Neural progenitor cell (in vitro differentiated cells): ENCODE results near the gene ADAMTS18. TPM values are rescaled to one million over a fixed set of nuclear protein-coding genes. Genes with fewer than 3 reads are reported as not detected.

ENCODE experiments used
- DNase-seq: peaks from one replicate; pipeline ENCODE4 v3.0.0-alpha.2; 2016; ENCODE audit warnings: low spot score
- H2AFZ ChIP-seq: fragments of 200-600 bp; sonication (generic); replicated peaks from 2 replicates; pipeline ENCODE4 v1.6.1; 2016; ENCODE audit warnings: antibody characterized with exemption
- H3F3A ChIP-seq: fragments of 200-600 bp; sonication (generic); 2 replicates; pipeline ENCODE4 v1.6.1; 2016; ENCODE audit warnings: antibody characterized with exemption, low read depth
- H3K27ac ChIP-seq: fragments of 200-600 bp; sonication (generic); 2 replicates; pipeline ENCODE4 v1.5.1; 2016; ENCODE audit warnings: mild to moderate bottlenecking
- H3K27me3 ChIP-seq: fragments of 200-600 bp; sonication (generic); 2 replicates; pipeline ENCODE4 v1.6.1; 2016; ENCODE audit warnings: mild to moderate bottlenecking, moderate library complexity
- H3K36me3 ChIP-seq: fragments of 200-600 bp; sonication (generic); 2 replicates; pipeline ENCODE4 v1.5.1; 2016
- H3K4me1 ChIP-seq: fragments of 200-600 bp; sonication (generic); 2 replicates; pipeline ENCODE4 v1.6.1; 2016; ENCODE audit warnings: mixed run types
- H3K4me2 ChIP-seq: fragments of 200-600 bp; sonication (generic); 2 replicates; pipeline ENCODE4 v1.6.1; 2016
- H3K4me3 ChIP-seq: fragments of 200-600 bp; sonication (generic); 2 replicates; pipeline ENCODE4 v1.5.1; 2016
- H3K79me2 ChIP-seq: fragments of 200-600 bp; sonication (generic); 2 replicates; pipeline ENCODE4 v1.6.1; 2016; ENCODE audit warnings: low read depth
- H3K9ac ChIP-seq: fragments of 200-600 bp; sonication (generic); 2 replicates; pipeline ENCODE4 v1.6.1; 2016
- H3K9me3 ChIP-seq: fragments of 200-600 bp; sonication (generic); 2 replicates; pipeline ENCODE4 v1.5.1; 2016; ENCODE audit warnings: low read depth
- H4K20me1 ChIP-seq: fragments of 200-600 bp; sonication (generic); 2 replicates; pipeline ENCODE4 v1.6.1; 2016; ENCODE audit warnings: low read depth
- H3K27ac Mint-ChIP-seq: 3 replicates; pipeline ENCODE4 v1.8.0; 2021; ENCODE audit warnings: mixed read lengths
- H3K27me3 Mint-ChIP-seq: 2 replicates; pipeline ENCODE4 v1.8.0; 2022; ENCODE audit warnings: low read depth, mild to moderate bottlenecking, inconsistent platforms, moderate library complexity, mixed read lengths; ENCODE audit not compliant: insufficient read depth
- H3K36me3 Mint-ChIP-seq: 3 replicates; pipeline ENCODE4 v1.8.0; 2021; ENCODE audit warnings: mixed read lengths
- H3K4me1 Mint-ChIP-seq: 3 replicates; pipeline ENCODE4 v1.8.0; 2021; ENCODE audit warnings: mixed read lengths
- H3K4me3 Mint-ChIP-seq: 3 replicates; pipeline ENCODE4 v1.8.0; 2021; ENCODE audit warnings: mild to moderate bottlenecking, moderate library complexity, mixed read lengths
- H3K9me3 Mint-ChIP-seq: 3 replicates; pipeline ENCODE4 v1.8.0; 2020; ENCODE audit warnings: mixed read lengths
- EZH2 ChIP-seq: fragments of 200-600 bp; sonication (generic); IDR thresholded peaks from 2 replicates; pipeline ENCODE4 v1.6.1; 2017; ENCODE audit warnings: antibody characterized with exemption, mild to moderate bottlenecking, moderate library complexity
- EZH2phosphoT487 ChIP-seq: fragments of 200-600 bp; sonication (generic); IDR thresholded peaks from 2 replicates; pipeline ENCODE4 v1.6.1; 2017; ENCODE audit warnings: antibody characterized with exemption
- total RNA-seq: library from RNA; depleted of rRNA; stranded (reverse); fragments of >200 nt; gene quantifications from 2 replicates; pipeline ENCODE4 v1.2.3, GENCODE V29; 2015; ENCODE audit warnings: low replicate concordance
- TF ChIP-seq, protein P1 (sequence below): fragments of 200-600 bp; sonication (generic); IDR thresholded peaks from 2 replicates; pipeline ENCODE4 v1.5.1; 2017; ENCODE audit warnings: antibody characterized with exemption, mild to moderate bottlenecking

Gene ADAMTS18
- total RNA-seq, 1 donor from 2014 or later, result 1.9 TPM

DNA sequence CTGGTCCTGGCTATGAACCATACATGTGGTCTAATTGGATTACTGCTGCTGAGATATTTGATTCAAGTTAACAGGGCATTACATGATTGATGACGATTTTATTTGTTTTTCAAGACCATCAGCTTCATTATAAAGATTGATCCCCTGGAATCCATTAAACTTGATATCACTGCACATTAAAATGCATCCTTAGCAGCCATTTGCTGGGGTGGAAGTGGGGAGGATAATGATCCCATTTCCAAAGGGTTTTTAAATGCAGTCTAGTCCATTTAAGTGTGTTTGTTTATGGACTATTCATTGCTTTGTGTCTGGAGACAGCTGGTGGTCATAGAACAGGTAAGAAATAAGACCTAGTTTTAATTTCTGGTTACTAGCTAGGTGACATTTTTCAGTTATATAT, 40.9 kb downstream of the ADAMTS18 start:
- no peaks in the 10 kb centered on the region for H3F3A ChIP-seq
- no peak overlapping the region for H2AFZ ChIP-seq
- Mint-ChIP-seq H3K4me1 (peaks cover 2% of the 10 kb centered on the region), H3K27ac (no peak overlapping the region), H3K9me3 (no peaks in the 10 kb centered on the region), H3K4me3 (no peak overlapping the region), H3K27me3 (peaks cover 3% of the 10 kb centered on the region), H3K36me3 (peaks cover 4% of the 10 kb centered on the region)
- H3K9me3 ChIP-seq, result no peaks in the 10 kb centered on the region
- H3K4me1 ChIP-seq, result no peaks in the 10 kb centered on the region
- H4K20me1 ChIP-seq, result no peaks in the 10 kb centered on the region
- DNase-seq, result no peak
- H3K4me2 ChIP-seq, result no peak overlapping the region
- H3K27me3 ChIP-seq, result no peaks in the 10 kb centered on the region
- no peak overlapping the region for H3K27ac ChIP-seq
- no peaks in the 10 kb centered on the region for H3K79me2 ChIP-seq
- no peak overlapping the region for H3K4me3 ChIP-seq
- TF ChIP-seq EZH2phosphoT487 (no peak), EZH2 (no peak)
- TF ChIP-seq, protein P1, sequence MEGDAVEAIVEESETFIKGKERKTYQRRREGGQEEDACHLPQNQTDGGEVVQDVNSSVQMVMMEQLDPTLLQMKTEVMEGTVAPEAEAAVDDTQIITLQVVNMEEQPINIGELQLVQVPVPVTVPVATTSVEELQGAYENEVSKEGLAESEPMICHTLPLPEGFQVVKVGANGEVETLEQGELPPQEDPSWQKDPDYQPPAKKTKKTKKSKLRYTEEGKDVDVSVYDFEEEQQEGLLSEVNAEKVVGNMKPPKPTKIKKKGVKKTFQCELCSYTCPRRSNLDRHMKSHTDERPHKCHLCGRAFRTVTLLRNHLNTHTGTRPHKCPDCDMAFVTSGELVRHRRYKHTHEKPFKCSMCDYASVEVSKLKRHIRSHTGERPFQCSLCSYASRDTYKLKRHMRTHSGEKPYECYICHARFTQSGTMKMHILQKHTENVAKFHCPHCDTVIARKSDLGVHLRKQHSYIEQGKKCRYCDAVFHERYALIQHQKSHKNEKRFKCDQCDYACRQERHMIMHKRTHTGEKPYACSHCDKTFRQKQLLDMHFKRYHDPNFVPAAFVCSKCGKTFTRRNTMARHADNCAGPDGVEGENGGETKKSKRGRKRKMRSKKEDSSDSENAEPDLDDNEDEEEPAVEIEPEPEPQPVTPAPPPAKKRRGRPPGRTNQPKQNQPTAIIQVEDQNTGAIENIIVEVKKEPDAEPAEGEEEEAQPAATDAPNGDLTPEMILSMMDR, result no peak
- no peaks in the 10 kb centered on the region for H3K36me3 ChIP-seq
- no peak overlapping the region for H3K9ac ChIP-seq

GRCh38 chr16:77387815-77388209, 47.0 kb downstream of the ADAMTS18 start:
- Mint-ChIP-seq H3K27me3 (peaks cover 3% of the 10 kb centered on the region), H3K4me1 (peaks cover 8% of the 10 kb centered on the region), H3K36me3 (peaks cover 10% of the 10 kb centered on the region), H3K4me3 (no peak overlapping the region), H3K9me3 (no peaks in the 10 kb centered on the region), H3K27ac (no peak overlapping the region)
- Histone ChIP-seq H3K4me3 (no peak overlapping the region), H3K27me3 (no peaks in the 10 kb centered on the region), H3K4me2 (no peak overlapping the region), H3F3A (no peaks in the 10 kb centered on the region), H3K9me3 (no peaks in the 10 kb centered on the region), H2AFZ (no peak overlapping the region), H3K9ac (no peak overlapping the region), H4K20me1 (no peaks in the 10 kb centered on the region), H3K79me2 (no peaks in the 10 kb centered on the region), H3K36me3 (no peaks in the 10 kb centered on the region), H3K27ac (no peak overlapping the region), H3K4me1 (no peaks in the 10 kb centered on the region)
- no peak for DNase-seq
- no peak for TF ChIP-seq EZH2
- no peak for TF ChIP-seq EZH2phosphoT487

- Histone ChIP-seq H3K36me3 (no peaks in the 10 kb centered on the region), H3K4me3 (no peak overlapping the region), H3F3A (no peaks in the 10 kb centered on the region), H2AFZ (no peak overlapping the region), H3K27ac (no peak overlapping the region), H3K4me2 (no peak overlapping the region), H3K27me3 (no peaks in the 10 kb centered on the region), H3K9ac (no peak overlapping the region), H3K79me2 (no peaks in the 10 kb centered on the region), H3K4me1 (no peaks in the 10 kb centered on the region), H3K9me3 (no peaks in the 10 kb centered on the region), H4K20me1 (no peaks in the 10 kb centered on the region)
- Mint-ChIP-seq H3K9me3 (no peaks in the 10 kb centered on the region), H3K4me1 (peaks cover 9% of the 10 kb centered on the region), H3K36me3 (peaks cover 7% of the 10 kb centered on the region), H3K27ac (no peak overlapping the region), H3K4me3 (no peak overlapping the region), H3K27me3 (peaks cover 3% of the 10 kb centered on the region)
- no peak for TF ChIP-seq EZH2
- TF ChIP-seq, protein P1, result no peak
- TF ChIP-seq EZH2phosphoT487, result no peak
- no peak for DNase-seq
These were observed 47.7 kb downstream of the ADAMTS18 start for GRCh38 chr16:77386831-77387814.

DNA sequence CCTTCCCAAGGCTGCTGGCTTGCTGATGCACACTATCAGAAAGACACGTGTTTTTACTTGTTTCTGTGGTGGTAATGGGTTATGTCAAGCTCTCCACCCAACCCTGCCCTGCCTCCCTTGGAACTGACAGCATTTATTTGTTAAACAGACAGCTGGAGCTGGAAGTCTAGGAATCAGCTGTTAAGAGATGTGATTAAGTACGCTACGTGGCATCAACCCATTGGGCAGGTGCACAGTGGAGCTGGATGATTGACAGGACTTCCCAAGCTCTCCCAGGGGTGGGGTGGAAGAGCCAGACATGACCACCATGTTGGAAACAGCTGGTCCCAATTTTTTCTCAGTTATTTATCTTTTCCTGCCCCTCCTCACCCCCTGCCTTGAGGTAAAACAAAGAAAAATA, 49.4 kb downstream of the ADAMTS18 start:
- Histone ChIP-seq H3F3A (no peaks in the 10 kb centered on the region), H4K20me1 (no peaks in the 10 kb centered on the region), H3K9me3 (no peaks in the 10 kb centered on the region), H3K4me2 (no peak overlapping the region), H3K4me3 (no peak overlapping the region), H2AFZ (no peak overlapping the region), H3K27ac (no peak overlapping the region), H3K4me1 (no peaks in the 10 kb centered on the region), H3K27me3 (no peaks in the 10 kb centered on the region), H3K79me2 (no peaks in the 10 kb centered on the region), H3K9ac (no peak overlapping the region), H3K36me3 (no peaks in the 10 kb centered on the region)
- no peak overlapping the region for H3K4me3 Mint-ChIP-seq
- H3K27ac Mint-ChIP-seq, result no peak overlapping the region
- H3K9me3 Mint-ChIP-seq, result no peaks in the 10 kb centered on the region
- H3K36me3 Mint-ChIP-seq, result peaks cover 8% of the 10 kb centered on the region
- TF ChIP-seq, protein P1, result no peak
- TF ChIP-seq EZH2, result no peak
- no peak for TF ChIP-seq EZH2phosphoT487
- peaks cover 6% of the 10 kb centered on the region for H3K27me3 Mint-ChIP-seq
- DNase-seq, result no peak
- peaks cover 11% of the 10 kb centered on the region for H3K4me1 Mint-ChIP-seq
